GM23338 (cell line): ENCODE data around the gene CD69.

Source experiments
- EZH2 ChIP-seq: fragments of 200-600 bp; sonication (generic); IDR thresholded peaks from one replicate; pipeline ENCODE4 v1.8.0; 2017; ENCODE audit warnings: antibody characterized with exemption, mild to moderate bottlenecking, low read depth; ENCODE audit not compliant: unreplicated experiment
- POLR2AphosphoS5 ChIP-seq: IDR thresholded peaks from 2 replicates; pipeline ENCODE4 v1.6.1; 2016; ENCODE audit warnings: antibody characterized with exemption, low read depth
- ZNF114 ChIP-seq: fragments of 250-450 bp; sonication (Bioruptor Pico); IDR thresholded peaks from 2 replicates; pipeline ENCODE4 v1.5.0; 2020; ENCODE audit warnings: mild to moderate bottlenecking, moderate library complexity
- TF ChIP-seq, protein P1 (sequence below), 2 experiments: fragments of 200-600 bp in 1 of 2; sonication (generic) in 1 of 2; conservative IDR thresholded peaks; 2 replicates each; pipeline versions ENCODE4 v1.5.1 to v1.6.1; 2016 to 2017; ENCODE audit warnings: antibody characterized with exemption in 2 of 2, low read depth in 2 of 2, mild to moderate bottlenecking in 2 of 2, moderate library complexity in 1 of 2

DNA sequence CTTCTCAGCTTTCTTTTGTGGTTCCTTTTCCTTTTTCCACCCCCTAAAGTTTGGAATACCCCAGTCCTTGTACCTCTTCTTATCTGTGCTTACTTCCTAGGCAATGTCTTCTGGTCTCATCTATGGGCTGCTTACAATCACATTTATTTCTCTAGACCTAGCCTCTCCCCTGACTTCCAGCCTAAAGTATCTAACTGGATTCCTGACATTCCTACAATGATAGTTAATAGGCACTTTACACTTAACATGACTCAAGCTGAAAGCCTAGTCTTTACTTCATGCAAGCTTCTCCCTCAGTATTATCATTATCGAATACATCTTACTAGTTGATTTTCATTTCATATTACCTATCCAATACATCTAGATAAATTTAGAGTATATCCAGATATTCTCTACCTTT lies 49.0 kb downstream of the CD69 start:
- no peak for TF ChIP-seq POLR2AphosphoS5
- TF ChIP-seq, protein P1, sequence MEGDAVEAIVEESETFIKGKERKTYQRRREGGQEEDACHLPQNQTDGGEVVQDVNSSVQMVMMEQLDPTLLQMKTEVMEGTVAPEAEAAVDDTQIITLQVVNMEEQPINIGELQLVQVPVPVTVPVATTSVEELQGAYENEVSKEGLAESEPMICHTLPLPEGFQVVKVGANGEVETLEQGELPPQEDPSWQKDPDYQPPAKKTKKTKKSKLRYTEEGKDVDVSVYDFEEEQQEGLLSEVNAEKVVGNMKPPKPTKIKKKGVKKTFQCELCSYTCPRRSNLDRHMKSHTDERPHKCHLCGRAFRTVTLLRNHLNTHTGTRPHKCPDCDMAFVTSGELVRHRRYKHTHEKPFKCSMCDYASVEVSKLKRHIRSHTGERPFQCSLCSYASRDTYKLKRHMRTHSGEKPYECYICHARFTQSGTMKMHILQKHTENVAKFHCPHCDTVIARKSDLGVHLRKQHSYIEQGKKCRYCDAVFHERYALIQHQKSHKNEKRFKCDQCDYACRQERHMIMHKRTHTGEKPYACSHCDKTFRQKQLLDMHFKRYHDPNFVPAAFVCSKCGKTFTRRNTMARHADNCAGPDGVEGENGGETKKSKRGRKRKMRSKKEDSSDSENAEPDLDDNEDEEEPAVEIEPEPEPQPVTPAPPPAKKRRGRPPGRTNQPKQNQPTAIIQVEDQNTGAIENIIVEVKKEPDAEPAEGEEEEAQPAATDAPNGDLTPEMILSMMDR (conservative IDR thresholded peaks at IDR 0.05; ENCODE audit: low read depth in 2 of 2): no peak
- TF ChIP-seq EZH2: no peak
- no peak for TF ChIP-seq ZNF114 (CRISPR knock-in tag)
